ENCODE measurements around the gene DUSP10. TPM values are rescaled to one million over a fixed set of nuclear protein-coding genes. Genes with fewer than 3 reads are reported as not detected.

The DUSP10 gene
- total RNA-seq, 2 experiments from 2014 or later: 2.6 to 4.4 TPM

DNA sequence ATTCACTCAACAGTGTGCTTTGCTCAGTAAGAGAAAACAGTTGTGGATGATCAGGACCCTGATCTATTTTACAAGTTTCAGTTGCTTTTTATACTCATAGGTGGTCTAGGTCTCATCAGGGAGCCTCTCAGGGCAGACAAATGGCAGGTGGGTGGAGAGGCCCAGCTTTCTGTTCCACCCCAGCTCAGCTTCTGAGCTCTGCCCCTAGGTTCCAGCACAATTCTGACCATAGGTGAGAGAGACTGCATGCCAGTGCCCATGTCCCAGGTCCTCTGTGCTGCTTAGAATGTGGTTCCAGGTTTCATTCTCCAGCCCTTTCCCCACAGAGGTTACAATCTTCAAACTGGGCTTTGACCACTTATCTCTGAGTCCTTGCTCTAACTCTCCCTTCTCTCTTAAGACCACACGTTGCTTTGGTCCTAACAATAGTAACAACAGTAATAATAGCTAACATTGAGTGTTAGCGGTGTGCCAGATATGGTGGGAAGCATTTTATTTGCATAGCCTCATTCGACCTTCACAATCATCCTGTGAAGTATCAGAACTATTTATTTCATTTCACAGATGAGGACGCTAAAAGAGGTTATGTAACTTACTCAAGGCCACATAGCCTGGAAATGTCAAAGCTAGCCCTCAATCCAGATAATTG lies 19.6 kb upstream of the DUSP10 start:
- intact Hi-C loops (cut with micrococcal nuclease; ENCODE audit: unreplicated experiment): no loop called here
- Histone ChIP-seq H3K27ac (ENCODE audit: low read depth, low read length, poor library complexity, severe bottlenecking) (no peak overlapping the region), H2AFZ (ENCODE audit: low read length) (no peak overlapping the region), H4K20me1 (ENCODE audit: insufficient read depth, low read length) (no peaks in the 10 kb centered on the region), H3K79me2 (ENCODE audit: insufficient read depth, low read depth, low read length) (no peaks in the 10 kb centered on the region), H3K36me3 (ENCODE audit: insufficient read depth, low read length) (no peaks in the 10 kb centered on the region), H3K4me3 (ENCODE audit: low read depth, low read length, poor library complexity, severe bottlenecking) (no peak overlapping the region), H3K4me2 (ENCODE audit: low read length) (no peak overlapping the region), H3K9me2 (ENCODE audit: insufficient read depth, low read length) (no peaks in the 10 kb centered on the region), H3K4me1 (ENCODE audit: insufficient read depth, low read length, poor library complexity, severe bottlenecking) (no peaks in the 10 kb centered on the region), H3K9me3 (ENCODE audit: low read length) (no peaks in the 10 kb centered on the region)
- ChIA-PET POLR2A (interaction anchor here (0.6 to 1.0 kb wide), 2 partner anchors 8 to 164 kb away, joined by 3 read pairs; no protein-coding TSS in a partner anchor), CTCF (ENCODE audit: unreplicated experiment) (no interaction called here)
- no peak for DNase-seq (ENCODE audit: low spot score)
- BruUV-seq (replicated peaks): no TSS peak
- TF ChIP-seq, protein P1, sequence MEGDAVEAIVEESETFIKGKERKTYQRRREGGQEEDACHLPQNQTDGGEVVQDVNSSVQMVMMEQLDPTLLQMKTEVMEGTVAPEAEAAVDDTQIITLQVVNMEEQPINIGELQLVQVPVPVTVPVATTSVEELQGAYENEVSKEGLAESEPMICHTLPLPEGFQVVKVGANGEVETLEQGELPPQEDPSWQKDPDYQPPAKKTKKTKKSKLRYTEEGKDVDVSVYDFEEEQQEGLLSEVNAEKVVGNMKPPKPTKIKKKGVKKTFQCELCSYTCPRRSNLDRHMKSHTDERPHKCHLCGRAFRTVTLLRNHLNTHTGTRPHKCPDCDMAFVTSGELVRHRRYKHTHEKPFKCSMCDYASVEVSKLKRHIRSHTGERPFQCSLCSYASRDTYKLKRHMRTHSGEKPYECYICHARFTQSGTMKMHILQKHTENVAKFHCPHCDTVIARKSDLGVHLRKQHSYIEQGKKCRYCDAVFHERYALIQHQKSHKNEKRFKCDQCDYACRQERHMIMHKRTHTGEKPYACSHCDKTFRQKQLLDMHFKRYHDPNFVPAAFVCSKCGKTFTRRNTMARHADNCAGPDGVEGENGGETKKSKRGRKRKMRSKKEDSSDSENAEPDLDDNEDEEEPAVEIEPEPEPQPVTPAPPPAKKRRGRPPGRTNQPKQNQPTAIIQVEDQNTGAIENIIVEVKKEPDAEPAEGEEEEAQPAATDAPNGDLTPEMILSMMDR (conservative IDR thresholded peaks at IDR 0.05; ENCODE audit: low read length): no peak
- TF ChIP-seq EZH2phosphoT487 (IDR thresholded peaks at IDR 0.05; ENCODE audit: borderline replicate concordance, low read depth, low read length): no peak

DNA sequence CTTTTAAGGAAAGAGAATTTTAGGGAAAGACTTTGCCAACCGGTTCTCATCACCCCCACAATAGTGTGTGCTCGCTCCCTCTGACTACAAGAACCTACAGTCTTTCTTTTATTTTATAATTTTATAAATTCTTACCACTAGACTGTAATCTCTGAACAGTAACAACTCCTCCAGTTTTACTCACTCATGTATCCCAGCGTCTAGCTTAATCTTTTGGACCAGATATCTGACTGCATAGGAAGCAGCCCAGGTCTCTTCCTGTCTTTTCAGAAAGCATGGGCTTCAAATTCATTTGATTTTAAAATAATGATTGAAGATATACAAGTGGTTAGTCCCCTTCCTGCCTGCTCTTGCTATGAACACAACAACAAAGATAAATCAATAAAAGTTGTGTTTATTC lies 19.0 kb upstream of the DUSP10 start:
- H3K9me3 ChIP-seq (ENCODE audit: low read length): no peaks in the 10 kb centered on the region
- POLR2A ChIA-PET: interaction anchor here (1.0 kb wide), 1 partner anchor 9 kb away, joined by 3 read pairs; no protein-coding TSS in a partner anchor
- H3K79me2 ChIP-seq (ENCODE audit: insufficient read depth, low read depth, low read length): no peaks in the 10 kb centered on the region
- no peak for TF ChIP-seq EZH2phosphoT487 (IDR thresholded peaks at IDR 0.05; ENCODE audit: borderline replicate concordance, low read depth, low read length)
- TF ChIP-seq, protein P1 (conservative IDR thresholded peaks at IDR 0.05; ENCODE audit: low read length): no peak
- no peaks in the 10 kb centered on the region for H3K9me2 ChIP-seq (ENCODE audit: insufficient read depth, low read length)
- H3K4me1 ChIP-seq (ENCODE audit: insufficient read depth, low read length, poor library complexity, severe bottlenecking): no peaks in the 10 kb centered on the region
- H3K27ac ChIP-seq (ENCODE audit: low read depth, low read length, poor library complexity, severe bottlenecking): no peak overlapping the region
- intact Hi-C loops (cut with micrococcal nuclease; ENCODE audit: unreplicated experiment): no loop called here
- H3K4me3 ChIP-seq (ENCODE audit: low read depth, low read length, poor library complexity, severe bottlenecking): no peak overlapping the region
- H2AFZ ChIP-seq (ENCODE audit: low read length): no peak overlapping the region
- no peaks in the 10 kb centered on the region for H4K20me1 ChIP-seq (ENCODE audit: insufficient read depth, low read length)
- no peaks in the 10 kb centered on the region for H3K36me3 ChIP-seq (ENCODE audit: insufficient read depth, low read length)
- CTCF ChIA-PET (ENCODE audit: unreplicated experiment): no interaction called here
- no peak for DNase-seq (ENCODE audit: low spot score)
- BruUV-seq (replicated peaks): no TSS peak
- no peak overlapping the region for H3K4me2 ChIP-seq (ENCODE audit: low read length)

DNA sequence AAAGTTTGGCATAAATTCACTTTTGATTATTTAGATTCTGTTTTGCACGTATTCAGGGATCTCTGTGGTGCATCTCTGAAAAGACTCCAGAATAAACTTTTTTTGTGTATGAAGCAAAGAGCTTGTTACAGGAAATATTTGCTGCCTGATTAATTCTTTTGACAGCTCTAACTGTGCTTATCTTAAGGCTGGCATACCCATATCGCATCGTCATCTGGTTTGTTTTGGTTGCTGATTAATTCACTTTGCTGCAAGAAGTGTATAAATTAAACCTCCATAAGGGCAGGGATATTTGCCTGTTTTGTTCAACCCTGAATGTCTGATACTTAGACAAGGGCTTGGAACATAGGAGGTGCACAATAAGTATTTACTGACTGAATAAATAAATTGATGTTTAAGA lies 17.5 kb upstream of the DUSP10 start:
- no peaks in the 10 kb centered on the region for H3K4me1 ChIP-seq (ENCODE audit: insufficient read depth, low read length, poor library complexity, severe bottlenecking)
- H3K4me2 ChIP-seq (ENCODE audit: low read length): no peak overlapping the region
- no peak overlapping the region for H3K4me3 ChIP-seq (ENCODE audit: low read depth, low read length, poor library complexity, severe bottlenecking)
- no peak for DNase-seq (ENCODE audit: low spot score)
- H2AFZ ChIP-seq (ENCODE audit: low read length): no peak overlapping the region
- H3K79me2 ChIP-seq (ENCODE audit: insufficient read depth, low read depth, low read length): no peaks in the 10 kb centered on the region
- TF ChIP-seq, protein P1 (conservative IDR thresholded peaks at IDR 0.05; ENCODE audit: low read length): no peak
- no peak for TF ChIP-seq EZH2phosphoT487 (IDR thresholded peaks at IDR 0.05; ENCODE audit: borderline replicate concordance, low read depth, low read length)
- H3K36me3 ChIP-seq (ENCODE audit: insufficient read depth, low read length): no peaks in the 10 kb centered on the region
- H3K27ac ChIP-seq (ENCODE audit: low read depth, low read length, poor library complexity, severe bottlenecking): no peak overlapping the region
- CTCF ChIA-PET (ENCODE audit: unreplicated experiment): interaction anchor here (0.9 kb wide), 1 partner anchor 15 kb away, joined by 3 read pairs; no protein-coding TSS in a partner anchor
- POLR2A ChIA-PET: interaction anchor here (0.8 kb wide), 1 partner anchor 16 kb away, joined by 3 read pairs; no protein-coding TSS in a partner anchor
- H3K9me3 ChIP-seq (ENCODE audit: low read length): no peaks in the 10 kb centered on the region
- no TSS peak for BruUV-seq (replicated peaks)
- intact Hi-C loops (cut with micrococcal nuclease; ENCODE audit: unreplicated experiment): no loop called here
- H4K20me1 ChIP-seq (ENCODE audit: insufficient read depth, low read length): no peaks in the 10 kb centered on the region
- H3K9me2 ChIP-seq (ENCODE audit: insufficient read depth, low read length): no peaks in the 10 kb centered on the region

All from OCI-LY7 (cell line).